ENCODE data around the gene RNF213. TPM values are rescaled to one million over a fixed set of nuclear protein-coding genes. Genes with fewer than 3 reads are reported as not detected.
A peak's percentile ranks its signal among the peaks of the same experiment; 100 is the strongest.

The RNF213 gene
- total RNA-seq, 6 experiments from 2014 or later: 59.1 to 87.7 (median 73.0) TPM

- H3K27me3 ChIP-seq: no peaks in the 10 kb centered on the region
- WGBS (ENCODE audit: insufficient coverage, low coverage, low lambda C conversion rate, missing lambda C conversion rate): 74% methylated on average over 7 of the region's 9 CpGs
- H3K36me3 ChIP-seq: peaks cover 0 to 41% (median 22%) of the 10 kb centered on the region in 4 donors
- DNase-seq (peak in 1 of 3 donors; percentile 20), ATAC-seq (no peak)
- intact Hi-C loops (cut with DNase I): no loop called here
- no peak overlapping the region for H3K27ac ChIP-seq
- H3K4me1 ChIP-seq: peaks cover 0 to 4% (median under 1%) of the 10 kb centered on the region in 4 donors
- TF ChIP-seq POLR2A (IDR thresholded peaks at IDR 0.05) (no peak), CTCF (IDR thresholded peaks at IDR 0.05) (no peak)
- H3K4me3 ChIP-seq: no peak overlapping the region
- no peaks in the 10 kb centered on the region for H3K9me3 ChIP-seq
These were observed 26.4 kb downstream of the RNF213 start for GRCh38 chr17:80287038-80287437.

- DNase-seq: peak in 1 of 3 donors; percentile 48
- no peaks in the 10 kb centered on the region for H3K9me3 ChIP-seq
- no peak overlapping the region for H3K27ac ChIP-seq
- H3K4me3 ChIP-seq: no peak overlapping the region
- peaks cover 0 to 49% (median 25%) of the 10 kb centered on the region in 4 donors for H3K36me3 ChIP-seq
- WGBS (ENCODE audit: insufficient coverage, low coverage, low lambda C conversion rate, missing lambda C conversion rate): 76% methylated on average over 4 of the region's 22 CpGs
- TF ChIP-seq POLR2A (IDR thresholded peaks at IDR 0.05): no peak
- no peak for TF ChIP-seq CTCF (IDR thresholded peaks at IDR 0.05)
- intact Hi-C loops (cut with DNase I): no loop called here
- ATAC-seq: peak; percentile 4 to 20 (median 8)
- H3K27me3 ChIP-seq: no peaks in the 10 kb centered on the region
- peaks cover 0 to 8% (median 4%) of the 10 kb centered on the region in 4 donors for H3K4me1 ChIP-seq
These were observed 27.3 kb downstream of the RNF213 start for GRCh38 chr17:80287806-80288567.

- no peak overlapping the region for H3K27ac ChIP-seq
- intact Hi-C loops (cut with DNase I): no loop called here
- peaks cover 0 to 8% (median 4%) of the 10 kb centered on the region in 4 donors for H3K4me1 ChIP-seq
- ATAC-seq (no peak), DNase-seq (no peak)
- no peaks in the 10 kb centered on the region for H3K9me3 ChIP-seq
- H3K36me3 ChIP-seq: peaks cover 0 to 63% (median 28%) of the 10 kb centered on the region in 4 donors
- H3K4me3 ChIP-seq: no peak overlapping the region
- WGBS (ENCODE audit: insufficient coverage, low coverage, low lambda C conversion rate, missing lambda C conversion rate): 47% methylated on average over 6 of the region's 6 CpGs
- TF ChIP-seq POLR2A (IDR thresholded peaks at IDR 0.05) (no peak), CTCF (IDR thresholded peaks at IDR 0.05) (no peak)
- H3K27me3 ChIP-seq: no peaks in the 10 kb centered on the region
These were observed 29.0 kb downstream of the RNF213 start for GRCh38 chr17:80289616-80290015.

- no peak for ATAC-seq
- peak in 1 of 3 donors; percentile 37 for DNase-seq
- TF ChIP-seq CTCF (IDR thresholded peaks at IDR 0.05): no peak
- no peak for TF ChIP-seq POLR2A (IDR thresholded peaks at IDR 0.05)
- WGBS (ENCODE audit: insufficient coverage, low coverage, low lambda C conversion rate, missing lambda C conversion rate): 92% methylated on average over 22 of the region's 25 CpGs
- Histone ChIP-seq H3K4me1 (peaks cover 0 to 8% (median 4%) of the 10 kb centered on the region in 4 donors), H3K27me3 (no peaks in the 10 kb centered on the region), H3K27ac (no peak overlapping the region), H3K9me3 (no peaks in the 10 kb centered on the region), H3K36me3 (peaks cover 4 to 68% (median 34%) of the 10 kb centered on the region in 4 donors), H3K4me3 (no peak overlapping the region)
- intact Hi-C loops (cut with DNase I): no loop called here
These were observed 29.5 kb downstream of the RNF213 start for GRCh38 chr17:80290156-80290555.
